SU-DHL-6 (cell line): ENCODE data around the gene STEAP3.

Source experiments
- H2AFZ ChIP-seq: fragments of 200-600 bp; sonication (generic); 2 replicates; pipeline ENCODE4 v1.6.1; 2014; ENCODE audit warnings: low read depth, mild to moderate bottlenecking, moderate library complexity, mixed read lengths, antibody characterized with exemption, low read length; ENCODE audit not compliant: severe bottlenecking
- H3F3A ChIP-seq: fragments of 200-600 bp; shearing (Covaris generic); 2 replicates; pipeline ENCODE4 v1.6.0; 2016; ENCODE audit warnings: antibody characterized with exemption, mild to moderate bottlenecking; ENCODE audit not compliant: insufficient read depth
- H3K27ac ChIP-seq: fragments of 200-600 bp; sonication (generic); 2 replicates; pipeline ENCODE4 v1.5.1; 2016; ENCODE audit warnings: low read depth, mild to moderate bottlenecking, low read length, moderate library complexity, mixed read lengths
- H3K27me3 ChIP-seq: fragments of 200-600 bp; sonication (generic), shearing (Covaris generic); 2 replicates; pipeline ENCODE4 v1.6.0; 2014; ENCODE audit warnings: mild to moderate bottlenecking, low read length
- H3K36me3 ChIP-seq: fragments of 200-600 bp; sonication (generic); 2 replicates; pipeline ENCODE4 v1.6.1; 2014; ENCODE audit warnings: mild to moderate bottlenecking, low read length, mixed read lengths
- H3K4me2 ChIP-seq: fragments of 300-600, 200-600 bp; shearing (Covaris generic), sonication (generic); 2 replicates; pipeline ENCODE4 v1.6.0; 2014; ENCODE audit warnings: low read length, low read depth, mild to moderate bottlenecking; ENCODE audit not compliant: poor library complexity, severe bottlenecking
- H3K4me3 ChIP-seq: fragments of 200-600 bp; sonication (generic); 2 replicates; pipeline ENCODE4 v1.5.1; 2014; ENCODE audit warnings: antibody characterized with exemption, low read length, mild to moderate bottlenecking, mixed read lengths; ENCODE audit not compliant: insufficient read depth, poor library complexity, severe bottlenecking
- H3K79me2 ChIP-seq: fragments of 200-600 bp; sonication (generic); 2 replicates; pipeline ENCODE4 v1.6.1; 2014; ENCODE audit warnings: mild to moderate bottlenecking, low read length, moderate library complexity; ENCODE audit not compliant: insufficient read depth
- H3K9ac ChIP-seq: fragments of 200-600 bp; sonication (generic); 2 replicates; pipeline ENCODE4 v1.7.0; 2014; ENCODE audit warnings: mild to moderate bottlenecking, low read length
- H3K9me2 ChIP-seq: fragments of 200-600 bp; sonication (generic); replicated peaks from 2 replicates; pipeline ENCODE4 v1.6.1; 2014; ENCODE audit warnings: low read length; ENCODE audit not compliant: insufficient read depth
- H3K9me3 ChIP-seq: fragments of 200-600 bp; sonication (generic); 2 replicates; pipeline ENCODE4 v1.6.1; 2014; ENCODE audit warnings: low read length, mixed read lengths; ENCODE audit not compliant: insufficient read depth
- H4K20me1 ChIP-seq: fragments of 200-600 bp; sonication (generic); 2 replicates; pipeline ENCODE4 v1.6.1; 2014; ENCODE audit warnings: low read depth, mild to moderate bottlenecking, antibody characterized with exemption, low read length, moderate library complexity, mixed read lengths
- CTCF ChIP-seq: fragments of 200-600 bp; sonication (generic); IDR thresholded peaks from one replicate; pipeline ENCODE4 v1.5.1; 2017; ENCODE audit warnings: antibody characterized with exemption, mild to moderate bottlenecking, low read length, moderate library complexity; ENCODE audit not compliant: insufficient read depth, poor library complexity, severe bottlenecking
- EZH2phosphoT487 ChIP-seq: fragments of 200-600 bp; sonication (generic), shearing (Covaris generic); conservative IDR thresholded peaks from 2 replicates; pipeline ENCODE4 v1.6.1; 2018; ENCODE audit warnings: mild to moderate bottlenecking, antibody characterized with exemption, low read length, moderate library complexity, mixed read lengths

Gene STEAP3

GRCh38 chr2:119255760-119256581 is 32.3 kb downstream of the STEAP3 start:
- Histone ChIP-seq H3K36me3 (no peaks in the 10 kb centered on the region), H3F3A (no peaks in the 10 kb centered on the region), H3K27me3 (no peaks in the 10 kb centered on the region), H3K9me3 (no peaks in the 10 kb centered on the region), H3K27ac (no peak overlapping the region), H3K9ac (no peak overlapping the region), H3K9me2 (no peaks in the 10 kb centered on the region), H2AFZ (no peak overlapping the region), H4K20me1 (no peaks in the 10 kb centered on the region), H3K79me2 (no peaks in the 10 kb centered on the region), H3K4me2 (no peak overlapping the region), H3K4me3 (no peak overlapping the region)
- TF ChIP-seq CTCF (no peak), EZH2phosphoT487 (no peak)

- Histone ChIP-seq H3K4me2 (no peak overlapping the region), H2AFZ (no peak overlapping the region), H3K4me3 (no peak overlapping the region)
Observed at GRCh38 chr2:119256582-119256921, 32.9 kb downstream of the STEAP3 start.

GRCh38 chr2:119257198-119257597 is 33.6 kb downstream of the STEAP3 start:
- Histone ChIP-seq H2AFZ (no peak overlapping the region), H3K79me2 (no peaks in the 10 kb centered on the region), H3K4me3 (no peak overlapping the region), H3K9ac (no peak overlapping the region), H3F3A (no peaks in the 10 kb centered on the region), H3K9me2 (no peaks in the 10 kb centered on the region), H3K36me3 (no peaks in the 10 kb centered on the region), H3K27me3 (no peaks in the 10 kb centered on the region), H3K4me2 (no peak overlapping the region), H3K9me3 (no peaks in the 10 kb centered on the region), H3K27ac (no peak overlapping the region), H4K20me1 (no peaks in the 10 kb centered on the region)
- TF ChIP-seq CTCF (no peak), EZH2phosphoT487 (no peak)

More at GRCh38 chr2:119256582-119256921, 32.9 kb downstream of the STEAP3 start:
- Histone ChIP-seq H3K9me2 (no peaks in the 10 kb centered on the region), H3K9me3 (no peaks in the 10 kb centered on the region), H3K79me2 (no peaks in the 10 kb centered on the region), H3K27ac (no peak overlapping the region), H3F3A (no peaks in the 10 kb centered on the region), H3K36me3 (no peaks in the 10 kb centered on the region), H3K9ac (no peak overlapping the region), H4K20me1 (no peaks in the 10 kb centered on the region), H3K27me3 (no peaks in the 10 kb centered on the region)
- no peak for TF ChIP-seq EZH2phosphoT487
- no peak for TF ChIP-seq CTCF
